ENCODE data around the gene HOXB9. TPM values are rescaled to one million over a fixed set of nuclear protein-coding genes. Genes with fewer than 3 reads are reported as not detected.

HOXB9 gene
- total and polyA plus RNA-seq, 9 of the 15 experiments (the other 6 are each of a cell fraction or from before 2014, with no cell fraction given) = 3.1 to 196 (median 77.6) TPM

DNA sequence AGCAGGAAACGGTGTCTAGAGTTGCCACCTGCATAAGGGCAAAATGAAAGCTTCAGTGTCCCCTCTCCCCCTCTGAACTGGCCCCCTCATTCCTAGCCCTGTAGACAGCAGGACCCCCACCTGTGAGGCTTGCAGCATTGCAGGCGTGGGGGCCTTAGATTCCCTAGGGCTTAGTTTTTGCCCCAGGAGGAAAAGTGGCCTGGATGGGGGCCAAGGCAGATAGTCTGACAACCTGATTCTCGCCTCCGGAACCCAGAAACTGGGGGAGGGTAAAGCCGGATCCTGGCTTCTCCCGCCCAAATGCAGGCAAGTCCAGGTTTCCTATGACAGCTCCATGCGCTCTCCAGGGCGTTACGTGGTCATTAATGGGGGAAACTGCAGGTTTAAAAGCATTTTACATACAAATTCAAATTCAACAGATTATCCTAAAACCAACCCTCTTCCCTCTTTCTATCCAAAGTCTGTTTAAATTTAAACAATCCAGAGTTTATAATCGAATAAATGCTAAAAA lies 20.7 kb downstream of the HOXB9 start (continued):
- TF ChIP-seq, protein P1, sequence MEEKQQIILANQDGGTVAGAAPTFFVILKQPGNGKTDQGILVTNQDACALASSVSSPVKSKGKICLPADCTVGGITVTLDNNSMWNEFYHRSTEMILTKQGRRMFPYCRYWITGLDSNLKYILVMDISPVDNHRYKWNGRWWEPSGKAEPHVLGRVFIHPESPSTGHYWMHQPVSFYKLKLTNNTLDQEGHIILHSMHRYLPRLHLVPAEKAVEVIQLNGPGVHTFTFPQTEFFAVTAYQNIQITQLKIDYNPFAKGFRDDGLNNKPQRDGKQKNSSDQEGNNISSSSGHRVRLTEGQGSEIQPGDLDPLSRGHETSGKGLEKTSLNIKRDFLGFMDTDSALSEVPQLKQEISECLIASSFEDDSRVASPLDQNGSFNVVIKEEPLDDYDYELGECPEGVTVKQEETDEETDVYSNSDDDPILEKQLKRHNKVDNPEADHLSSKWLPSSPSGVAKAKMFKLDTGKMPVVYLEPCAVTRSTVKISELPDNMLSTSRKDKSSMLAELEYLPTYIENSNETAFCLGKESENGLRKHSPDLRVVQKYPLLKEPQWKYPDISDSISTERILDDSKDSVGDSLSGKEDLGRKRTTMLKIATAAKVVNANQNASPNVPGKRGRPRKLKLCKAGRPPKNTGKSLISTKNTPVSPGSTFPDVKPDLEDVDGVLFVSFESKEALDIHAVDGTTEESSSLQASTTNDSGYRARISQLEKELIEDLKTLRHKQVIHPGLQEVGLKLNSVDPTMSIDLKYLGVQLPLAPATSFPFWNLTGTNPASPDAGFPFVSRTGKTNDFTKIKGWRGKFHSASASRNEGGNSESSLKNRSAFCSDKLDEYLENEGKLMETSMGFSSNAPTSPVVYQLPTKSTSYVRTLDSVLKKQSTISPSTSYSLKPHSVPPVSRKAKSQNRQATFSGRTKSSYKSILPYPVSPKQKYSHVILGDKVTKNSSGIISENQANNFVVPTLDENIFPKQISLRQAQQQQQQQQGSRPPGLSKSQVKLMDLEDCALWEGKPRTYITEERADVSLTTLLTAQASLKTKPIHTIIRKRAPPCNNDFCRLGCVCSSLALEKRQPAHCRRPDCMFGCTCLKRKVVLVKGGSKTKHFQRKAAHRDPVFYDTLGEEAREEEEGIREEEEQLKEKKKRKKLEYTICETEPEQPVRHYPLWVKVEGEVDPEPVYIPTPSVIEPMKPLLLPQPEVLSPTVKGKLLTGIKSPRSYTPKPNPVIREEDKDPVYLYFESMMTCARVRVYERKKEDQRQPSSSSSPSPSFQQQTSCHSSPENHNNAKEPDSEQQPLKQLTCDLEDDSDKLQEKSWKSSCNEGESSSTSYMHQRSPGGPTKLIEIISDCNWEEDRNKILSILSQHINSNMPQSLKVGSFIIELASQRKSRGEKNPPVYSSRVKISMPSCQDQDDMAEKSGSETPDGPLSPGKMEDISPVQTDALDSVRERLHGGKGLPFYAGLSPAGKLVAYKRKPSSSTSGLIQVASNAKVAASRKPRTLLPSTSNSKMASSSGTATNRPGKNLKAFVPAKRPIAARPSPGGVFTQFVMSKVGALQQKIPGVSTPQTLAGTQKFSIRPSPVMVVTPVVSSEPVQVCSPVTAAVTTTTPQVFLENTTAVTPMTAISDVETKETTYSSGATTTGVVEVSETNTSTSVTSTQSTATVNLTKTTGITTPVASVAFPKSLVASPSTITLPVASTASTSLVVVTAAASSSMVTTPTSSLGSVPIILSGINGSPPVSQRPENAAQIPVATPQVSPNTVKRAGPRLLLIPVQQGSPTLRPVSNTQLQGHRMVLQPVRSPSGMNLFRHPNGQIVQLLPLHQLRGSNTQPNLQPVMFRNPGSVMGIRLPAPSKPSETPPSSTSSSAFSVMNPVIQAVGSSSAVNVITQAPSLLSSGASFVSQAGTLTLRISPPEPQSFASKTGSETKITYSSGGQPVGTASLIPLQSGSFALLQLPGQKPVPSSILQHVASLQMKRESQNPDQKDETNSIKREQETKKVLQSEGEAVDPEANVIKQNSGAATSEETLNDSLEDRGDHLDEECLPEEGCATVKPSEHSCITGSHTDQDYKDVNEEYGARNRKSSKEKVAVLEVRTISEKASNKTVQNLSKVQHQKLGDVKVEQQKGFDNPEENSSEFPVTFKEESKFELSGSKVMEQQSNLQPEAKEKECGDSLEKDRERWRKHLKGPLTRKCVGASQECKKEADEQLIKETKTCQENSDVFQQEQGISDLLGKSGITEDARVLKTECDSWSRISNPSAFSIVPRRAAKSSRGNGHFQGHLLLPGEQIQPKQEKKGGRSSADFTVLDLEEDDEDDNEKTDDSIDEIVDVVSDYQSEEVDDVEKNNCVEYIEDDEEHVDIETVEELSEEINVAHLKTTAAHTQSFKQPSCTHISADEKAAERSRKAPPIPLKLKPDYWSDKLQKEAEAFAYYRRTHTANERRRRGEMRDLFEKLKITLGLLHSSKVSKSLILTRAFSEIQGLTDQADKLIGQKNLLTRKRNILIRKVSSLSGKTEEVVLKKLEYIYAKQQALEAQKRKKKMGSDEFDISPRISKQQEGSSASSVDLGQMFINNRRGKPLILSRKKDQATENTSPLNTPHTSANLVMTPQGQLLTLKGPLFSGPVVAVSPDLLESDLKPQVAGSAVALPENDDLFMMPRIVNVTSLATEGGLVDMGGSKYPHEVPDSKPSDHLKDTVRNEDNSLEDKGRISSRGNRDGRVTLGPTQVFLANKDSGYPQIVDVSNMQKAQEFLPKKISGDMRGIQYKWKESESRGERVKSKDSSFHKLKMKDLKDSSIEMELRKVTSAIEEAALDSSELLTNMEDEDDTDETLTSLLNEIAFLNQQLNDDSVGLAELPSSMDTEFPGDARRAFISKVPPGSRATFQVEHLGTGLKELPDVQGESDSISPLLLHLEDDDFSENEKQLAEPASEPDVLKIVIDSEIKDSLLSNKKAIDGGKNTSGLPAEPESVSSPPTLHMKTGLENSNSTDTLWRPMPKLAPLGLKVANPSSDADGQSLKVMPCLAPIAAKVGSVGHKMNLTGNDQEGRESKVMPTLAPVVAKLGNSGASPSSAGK (IDR thresholded peaks at IDR 0.05) = peak; percentile 74
- TF ChIP-seq JUNB (CRISPR knock-in tag; conservative IDR thresholded peaks at IDR 0.05) (no peak), CBX1 (IDR thresholded peaks at IDR 0.05; ENCODE audit: low read depth) (no peak), ZNF23 (CRISPR knock-in tag; IDR thresholded peaks at IDR 0.05) (no peak), NR4A1 (CRISPR knock-in tag; IDR thresholded peaks at IDR 0.05) (no peak), NR4A1 (tag; IDR thresholded peaks at IDR 0.05) (no peak), THRAP3 (IDR thresholded peaks at IDR 0.05; ENCODE audit: borderline replicate concordance) (no peak)
- TF ChIP-seq, protein P2, sequence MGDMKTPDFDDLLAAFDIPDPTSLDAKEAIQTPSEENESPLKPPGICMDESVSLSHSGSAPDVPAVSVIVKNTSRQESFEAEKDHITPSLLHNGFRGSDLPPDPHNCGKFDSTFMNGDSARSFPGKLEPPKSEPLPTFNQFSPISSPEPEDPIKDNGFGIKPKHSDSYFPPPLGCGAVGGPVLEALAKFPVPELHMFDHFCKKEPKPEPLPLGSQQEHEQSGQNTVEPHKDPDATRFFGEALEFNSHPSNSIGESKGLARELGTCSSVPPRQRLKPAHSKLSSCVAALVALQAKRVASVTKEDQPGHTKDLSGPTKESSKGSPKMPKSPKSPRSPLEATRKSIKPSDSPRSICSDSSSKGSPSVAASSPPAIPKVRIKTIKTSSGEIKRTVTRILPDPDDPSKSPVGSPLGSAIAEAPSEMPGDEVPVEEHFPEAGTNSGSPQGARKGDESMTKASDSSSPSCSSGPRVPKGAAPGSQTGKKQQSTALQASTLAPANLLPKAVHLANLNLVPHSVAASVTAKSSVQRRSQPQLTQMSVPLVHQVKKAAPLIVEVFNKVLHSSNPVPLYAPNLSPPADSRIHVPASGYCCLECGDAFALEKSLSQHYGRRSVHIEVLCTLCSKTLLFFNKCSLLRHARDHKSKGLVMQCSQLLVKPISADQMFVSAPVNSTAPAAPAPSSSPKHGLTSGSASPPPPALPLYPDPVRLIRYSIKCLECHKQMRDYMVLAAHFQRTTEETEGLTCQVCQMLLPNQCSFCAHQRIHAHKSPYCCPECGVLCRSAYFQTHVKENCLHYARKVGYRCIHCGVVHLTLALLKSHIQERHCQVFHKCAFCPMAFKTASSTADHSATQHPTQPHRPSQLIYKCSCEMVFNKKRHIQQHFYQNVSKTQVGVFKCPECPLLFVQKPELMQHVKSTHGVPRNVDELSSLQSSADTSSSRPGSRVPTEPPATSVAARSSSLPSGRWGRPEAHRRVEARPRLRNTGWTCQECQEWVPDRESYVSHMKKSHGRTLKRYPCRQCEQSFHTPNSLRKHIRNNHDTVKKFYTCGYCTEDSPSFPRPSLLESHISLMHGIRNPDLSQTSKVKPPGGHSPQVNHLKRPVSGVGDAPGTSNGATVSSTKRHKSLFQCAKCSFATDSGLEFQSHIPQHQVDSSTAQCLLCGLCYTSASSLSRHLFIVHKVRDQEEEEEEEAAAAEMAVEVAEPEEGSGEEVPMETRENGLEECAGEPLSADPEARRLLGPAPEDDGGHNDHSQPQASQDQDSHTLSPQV (IDR thresholded peaks at IDR 0.05) = peak; percentile 23; the same call in 1 of the 2 replicates
- TF ChIP-seq, protein P3, sequence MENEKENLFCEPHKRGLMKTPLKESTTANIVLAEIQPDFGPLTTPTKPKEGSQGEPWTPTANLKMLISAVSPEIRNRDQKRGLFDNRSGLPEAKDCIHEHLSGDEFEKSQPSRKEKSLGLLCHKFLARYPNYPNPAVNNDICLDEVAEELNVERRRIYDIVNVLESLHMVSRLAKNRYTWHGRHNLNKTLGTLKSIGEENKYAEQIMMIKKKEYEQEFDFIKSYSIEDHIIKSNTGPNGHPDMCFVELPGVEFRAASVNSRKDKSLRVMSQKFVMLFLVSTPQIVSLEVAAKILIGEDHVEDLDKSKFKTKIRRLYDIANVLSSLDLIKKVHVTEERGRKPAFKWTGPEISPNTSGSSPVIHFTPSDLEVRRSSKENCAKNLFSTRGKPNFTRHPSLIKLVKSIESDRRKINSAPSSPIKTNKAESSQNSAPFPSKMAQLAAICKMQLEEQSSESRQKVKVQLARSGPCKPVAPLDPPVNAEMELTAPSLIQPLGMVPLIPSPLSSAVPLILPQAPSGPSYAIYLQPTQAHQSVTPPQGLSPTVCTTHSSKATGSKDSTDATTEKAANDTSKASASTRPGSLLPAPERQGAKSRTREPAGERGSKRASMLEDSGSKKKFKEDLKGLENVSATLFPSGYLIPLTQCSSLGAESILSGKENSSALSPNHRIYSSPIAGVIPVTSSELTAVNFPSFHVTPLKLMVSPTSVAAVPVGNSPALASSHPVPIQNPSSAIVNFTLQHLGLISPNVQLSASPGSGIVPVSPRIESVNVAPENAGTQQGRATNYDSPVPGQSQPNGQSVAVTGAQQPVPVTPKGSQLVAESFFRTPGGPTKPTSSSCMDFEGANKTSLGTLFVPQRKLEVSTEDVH (IDR thresholded peaks at IDR 0.05; ENCODE audit: low read depth, partially characterized antibody) = no peak

Data from K562 (cell line).